H9 (cell line): ENCODE results near the gene CDH22. TPM values are rescaled to one million over a fixed set of nuclear protein-coding genes. Genes with fewer than 3 reads are reported as not detected.

Experiments used
- DNase-seq: peaks from one replicate; pipeline ENCODE4 v3.0.0-alpha.2; 2017
- H2AFZ ChIP-seq: one replicate; pipeline ENCODE4 v1.6.1; 2013; ENCODE audit warnings: mild to moderate bottlenecking, low read length, control low read depth, moderate library complexity
- H2AK5ac ChIP-seq: 2 replicates; pipeline ENCODE4 v1.6.1; 2013; ENCODE audit warnings: low read length, control low read depth, mixed read lengths; ENCODE audit not compliant: insufficient read length
- H2BK120ac ChIP-seq: one replicate; pipeline ENCODE4 v1.6.1; 2013; ENCODE audit warnings: low read depth, mild to moderate bottlenecking, low read length, control low read depth, inconsistent platforms; ENCODE audit not compliant: poor library complexity, severe bottlenecking
- H2BK12ac ChIP-seq: 2 replicates; pipeline ENCODE4 v1.6.1; 2013; ENCODE audit warnings: low read length, control low read depth, mixed read lengths, low read depth; ENCODE audit not compliant: insufficient read length
- H2BK15ac ChIP-seq: 2 replicates; pipeline ENCODE4 v1.6.1; 2013; ENCODE audit warnings: low read depth, low read length, control low read depth
- H2BK20ac ChIP-seq: one replicate; pipeline ENCODE4 v1.6.1; 2013; ENCODE audit warnings: low read depth, mild to moderate bottlenecking, low read length, control low read depth, inconsistent platforms; ENCODE audit not compliant: poor library complexity, severe bottlenecking
- H2BK5ac ChIP-seq: 2 replicates; pipeline ENCODE4 v1.6.1; 2013; ENCODE audit warnings: low read length, control low read depth, mixed read lengths; ENCODE audit not compliant: insufficient read length
- H3K14ac ChIP-seq: 2 replicates; pipeline ENCODE4 v1.6.1; 2013; ENCODE audit warnings: low read length, control low read depth; ENCODE audit not compliant: insufficient read depth
- H3K18ac ChIP-seq: 2 replicates; pipeline ENCODE4 v1.6.1; 2013; ENCODE audit warnings: low read depth, mild to moderate bottlenecking, mixed read lengths, low read length, control low read depth; ENCODE audit not compliant: insufficient read length
- H3K23ac ChIP-seq: 2 replicates; pipeline ENCODE4 v1.6.1; 2013; ENCODE audit warnings: low read length, control low read depth, mixed read lengths, low read depth; ENCODE audit not compliant: insufficient read length
- H3K23me2 ChIP-seq: 2 replicates; pipeline ENCODE4 v1.6.1; 2013; ENCODE audit warnings: low read depth, mild to moderate bottlenecking, mixed read lengths, low read length, control low read depth; ENCODE audit not compliant: insufficient read length, poor library complexity, severe bottlenecking
- H3K27ac ChIP-seq: 2 replicates; pipeline ENCODE4 v1.5.1; 2013; ENCODE audit warnings: low read length, control low read depth, mixed read lengths, low read depth; ENCODE audit not compliant: insufficient read length
- H3K27me3 ChIP-seq: 2 replicates; pipeline ENCODE4 v1.6.1; 2013; ENCODE audit warnings: low read length, control low read depth, inconsistent platforms; ENCODE audit not compliant: insufficient read depth
- H3K4ac ChIP-seq: 2 replicates; pipeline ENCODE4 v1.6.1; 2013; ENCODE audit warnings: low read depth, mild to moderate bottlenecking, control low read depth, inconsistent platforms, low read length, moderate library complexity
- H3K4me1 ChIP-seq: 2 replicates; pipeline ENCODE4 v1.6.1; 2013; ENCODE audit warnings: low read length, control low read depth, inconsistent platforms; ENCODE audit not compliant: insufficient read depth
- H3K4me2 ChIP-seq: 2 replicates; pipeline ENCODE4 v1.6.1; 2013; ENCODE audit warnings: low read length, control low read depth, mixed read lengths; ENCODE audit not compliant: insufficient read length, insufficient read depth
- H3K56ac ChIP-seq: 2 replicates; pipeline ENCODE4 v1.6.1; 2013; ENCODE audit warnings: low read depth, mild to moderate bottlenecking, mixed read lengths, low read length, control low read depth; ENCODE audit not compliant: insufficient read length
- H3K79me1 ChIP-seq: 2 replicates; pipeline ENCODE4 v1.6.1; 2013; ENCODE audit warnings: low read depth, mild to moderate bottlenecking, moderate library complexity, low read length, control low read depth, inconsistent platforms; ENCODE audit not compliant: insufficient read depth, poor library complexity, severe bottlenecking
- H3K79me2 ChIP-seq: 2 replicates; pipeline ENCODE4 v1.6.1; 2013; ENCODE audit warnings: low read length, control low read depth, inconsistent platforms; ENCODE audit not compliant: insufficient read depth
- H3K9ac ChIP-seq: 2 replicates; pipeline ENCODE4 v1.6.1; 2013; ENCODE audit warnings: low read length, control low read depth, mixed read lengths; ENCODE audit not compliant: insufficient read length; ENCODE audit errors: extremely low read depth
- H3K9me3 ChIP-seq: one replicate; pipeline ENCODE4 v1.6.1; 2013; ENCODE audit warnings: low read depth, low read length, inconsistent platforms; ENCODE audit not compliant: control insufficient read depth
- H3T11ph ChIP-seq: one replicate; pipeline ENCODE4 v1.6.1; 2013; ENCODE audit warnings: mild to moderate bottlenecking, low read length, control low read depth, inconsistent platforms
- H4K20me1 ChIP-seq: one replicate; pipeline ENCODE4 v1.6.1; 2013; ENCODE audit not compliant: control insufficient read depth, insufficient read length, insufficient read depth
- H4K5ac ChIP-seq: 2 replicates; pipeline ENCODE4 v1.6.1; 2013; ENCODE audit warnings: low read depth, mild to moderate bottlenecking, mixed read lengths, low read length, control low read depth; ENCODE audit not compliant: insufficient read length
- H4K8ac ChIP-seq: replicated peaks from 2 replicates; pipeline ENCODE4 v1.6.1; 2013; ENCODE audit warnings: low read length, control low read depth, mixed read lengths, low read depth; ENCODE audit not compliant: insufficient read length
- H4K91ac ChIP-seq: 2 replicates; pipeline ENCODE4 v1.6.1; 2013; ENCODE audit warnings: low read depth, mild to moderate bottlenecking, moderate library complexity, mixed read lengths, low read length, control low read depth; ENCODE audit not compliant: insufficient read length
- H3K27ac Mint-ChIP-seq, 3 experiments: 2 replicates in 2 of 3; 3 replicates in 1 of 3; pipeline ENCODE4 v1.8.0; 2020 to 2021; ENCODE audit warnings: mixed read lengths in 3 of 3, mild to moderate bottlenecking in 1 of 3, moderate library complexity in 1 of 3
- H3K27me3 Mint-ChIP-seq: 2 replicates; pipeline ENCODE4 v1.8.0; 2021; ENCODE audit warnings: low read depth, mild to moderate bottlenecking, moderate library complexity, mixed read lengths
- H3K36me3 Mint-ChIP-seq, 3 experiments: 2 replicates in 2 of 3; 3 replicates in 1 of 3; pipeline ENCODE4 v1.8.0; 2020 to 2021; ENCODE audit warnings: low read depth in 3 of 3, mixed read lengths in 3 of 3; ENCODE audit not compliant: insufficient read depth in 1 of 3
- H3K4me1 Mint-ChIP-seq, 2 experiments: 2 replicates each; pipeline ENCODE4 v1.8.0; 2020; ENCODE audit warnings: mixed read lengths in 2 of 2
- H3K4me3 Mint-ChIP-seq, 2 experiments: 2 replicates in 1 of 2; 3 replicates in 1 of 2; pipeline ENCODE4 v1.8.0; 2020 to 2021; ENCODE audit warnings: mild to moderate bottlenecking in 2 of 2, mixed read lengths in 2 of 2, moderate library complexity in 1 of 2
- H3K9me3 Mint-ChIP-seq, 2 experiments: 2 replicates in 1 of 2; 3 replicates in 1 of 2; pipeline ENCODE4 v1.8.0; 2020; ENCODE audit warnings: mild to moderate bottlenecking in 2 of 2, mixed read lengths in 2 of 2, moderate library complexity in 1 of 2
- CTCF ChIP-seq: fragments of 200-600 bp; sonication (generic); conservative IDR thresholded peaks from 3 replicates; pipeline ENCODE4 v1.8.0; 2021; ENCODE audit warnings: antibody characterized with exemption, mild to moderate bottlenecking
- WGBS: extraction: QIAGEN DNeasy Blood & Tissue Kit; methylation state at CpG from one replicate; pipeline ENCODE4 v1.1.7; 2013; ENCODE audit warnings: missing lambda C conversion rate, low lambda C conversion rate, mixed read lengths; ENCODE audit not compliant: insufficient read length; ENCODE audit errors: extremely low coverage; 5-methylcytosine and 5-hydroxymethylcytosine counted together
- total RNA-seq: library from RNA; stranded (reverse); gene quantifications from 2 replicates; pipeline ENCODE4 v1.2.1, GENCODE V29; 2021

Gene CDH22
- total RNA-seq, 1 experiment from 2014 or later: not detected

- Histone ChIP-seq H4K91ac (no peak overlapping the region), H2AFZ (no peak overlapping the region), H4K8ac (no peak overlapping the region), H2BK120ac (no peak overlapping the region), H4K5ac (no peak overlapping the region), H3K23ac (no peak overlapping the region), H2BK15ac (no peak overlapping the region), H3K4me1 (peaks cover 6% of the 10 kb centered on the region; the same call in 1 of the 2 replicates), H2BK12ac (no peak overlapping the region), H3K23me2 (no peaks in the 10 kb centered on the region), H3K4me2 (no peak overlapping the region), H3K79me1 (no peaks in the 10 kb centered on the region), H3K27ac (no peak overlapping the region), H2AK5ac (no peak overlapping the region), H3K9me3 (no peaks in the 10 kb centered on the region), H3K27me3 (no peaks in the 10 kb centered on the region), H3T11ph (no peak overlapping the region), H3K14ac (no peak overlapping the region), H2BK5ac (no peak overlapping the region), H3K79me2 (no peaks in the 10 kb centered on the region), H3K4ac (no peak overlapping the region), H4K20me1 (no peaks in the 10 kb centered on the region), H2BK20ac (no peak overlapping the region), H3K56ac (no peak overlapping the region), H3K18ac (no peak overlapping the region), H3K9ac (no peak overlapping the region)
- H3K4me3 Mint-ChIP-seq: no peak overlapping the region
- DNase-seq: no peak
- no peak for TF ChIP-seq CTCF
- H3K4me1 Mint-ChIP-seq: peaks cover 17 to 49% of the 10 kb centered on the region in 2 experiments
- H3K27me3 Mint-ChIP-seq: peaks cover 12% of the 10 kb centered on the region
- no CpG with 5 or more reads among the region's 5 CpGs for WGBS
- no peak overlapping the region for H3K27ac Mint-ChIP-seq
- H3K36me3 Mint-ChIP-seq: no peaks in the 10 kb centered on the region
- H3K9me3 Mint-ChIP-seq: no peaks in the 10 kb centered on the region; a peak in 1 of 5 replicates
Observed at GRCh38 chr20:46206025-46206424, 102.3 kb downstream of the CDH22 start.
